Activated naive CD8-positive, alpha-beta T cell treated with anti-CD3 and anti-CD28 coated beads for 36 hours (primary cell): ENCODE data around the gene PDS5A. TPM values are rescaled to one million over a fixed set of nuclear protein-coding genes. Genes with fewer than 3 reads are reported as not detected.

Experiments
- DNase-seq: peaks from one replicate; pipeline ENCODE4 v3.0.0; 2021
- H3K27ac Mint-ChIP-seq: one replicate; pipeline ENCODE4 v1.8.0; 2022; ENCODE audit warnings: mild to moderate bottlenecking, moderate library complexity, mixed read lengths
- H3K27me3 Mint-ChIP-seq: one replicate; pipeline ENCODE4 v1.8.0; 2022; ENCODE audit warnings: mild to moderate bottlenecking, mixed read lengths
- H3K36me3 Mint-ChIP-seq: one replicate; pipeline ENCODE4 v1.8.0; 2021; ENCODE audit warnings: mild to moderate bottlenecking, mixed read lengths
- H3K4me1 Mint-ChIP-seq: one replicate; pipeline ENCODE4 v1.8.0; 2021; ENCODE audit warnings: mixed read lengths
- H3K4me3 Mint-ChIP-seq: one replicate; pipeline ENCODE4 v1.8.0; 2022; ENCODE audit warnings: mild to moderate bottlenecking, moderate library complexity, mixed read lengths
- H3K9me3 Mint-ChIP-seq: one replicate; pipeline ENCODE4 v1.8.0; 2022; ENCODE audit warnings: mixed read lengths
- total RNA-seq, 2 experiments: library from RNA; stranded (reverse); gene quantifications; one replicate each; pipeline ENCODE4 v1.2.3, GENCODE V29; 2021

The PDS5A gene
- total RNA-seq, 2 experiments from 2014 or later, result 104 to 107 TPM

DNA sequence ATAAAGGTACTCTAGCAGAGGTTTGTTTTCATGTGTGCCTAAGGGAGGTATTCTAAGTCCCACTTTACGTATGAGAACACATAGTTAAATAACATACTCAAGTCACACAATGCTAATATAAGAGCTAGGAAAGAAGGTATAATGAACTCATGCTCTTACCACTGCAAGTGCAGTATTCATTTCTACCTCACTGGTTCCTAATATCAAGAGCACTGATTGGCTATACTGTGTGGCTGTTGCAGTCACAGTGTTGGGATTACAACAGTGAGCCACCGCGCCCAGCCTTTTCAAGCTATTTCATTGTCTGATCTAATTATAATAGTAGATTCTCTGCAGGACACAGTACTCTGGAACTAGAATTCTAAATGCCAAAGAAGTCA, 84.0 kb downstream of the PDS5A start:
- H3K4me1 Mint-ChIP-seq, result no peaks in the 10 kb centered on the region
- H3K27me3 Mint-ChIP-seq, result no peaks in the 10 kb centered on the region
- H3K4me3 Mint-ChIP-seq, result no peak overlapping the region
- H3K9me3 Mint-ChIP-seq, result no peaks in the 10 kb centered on the region
- no peak overlapping the region for H3K27ac Mint-ChIP-seq
- DNase-seq, result no peak
- H3K36me3 Mint-ChIP-seq, result peaks cover 21% of the 10 kb centered on the region

DNA sequence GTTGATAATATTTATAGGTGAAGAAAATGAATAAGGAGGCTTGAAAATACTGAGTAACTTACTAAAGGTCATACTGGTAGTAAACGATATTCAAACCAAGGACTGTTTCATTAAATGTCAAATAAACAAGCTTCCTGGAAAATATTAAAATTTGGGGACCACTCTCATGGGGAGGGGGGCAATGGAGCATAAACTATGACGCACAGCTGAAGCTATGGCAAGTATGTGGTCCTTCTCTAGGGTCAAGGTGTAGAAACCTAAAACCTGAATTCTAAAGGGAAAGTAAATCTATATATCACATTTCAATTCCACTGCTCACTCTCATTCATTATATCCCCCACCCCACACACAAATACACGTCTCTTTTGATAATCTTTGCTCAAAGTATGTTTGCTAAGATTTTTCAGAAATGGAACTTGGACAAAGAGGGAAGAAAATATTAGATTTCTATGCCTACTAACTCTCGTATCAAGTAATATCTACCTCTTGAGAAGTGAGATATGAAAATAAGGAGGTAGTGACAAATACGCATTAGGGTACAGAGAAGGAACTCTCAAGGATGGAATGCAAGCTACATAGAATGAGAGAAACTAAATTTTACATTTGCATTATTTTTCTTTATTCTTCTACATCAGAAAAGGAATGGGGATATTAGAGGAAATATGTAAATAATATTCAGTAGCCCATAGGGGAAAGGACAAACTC, 84.6 kb downstream of the PDS5A start:
- Mint-ChIP-seq H3K27ac (no peak overlapping the region), H3K27me3 (no peaks in the 10 kb centered on the region), H3K36me3 (peaks cover 26% of the 10 kb centered on the region), H3K9me3 (no peaks in the 10 kb centered on the region), H3K4me3 (no peak overlapping the region), H3K4me1 (no peaks in the 10 kb centered on the region)
- DNase-seq, result no peak

DNA sequence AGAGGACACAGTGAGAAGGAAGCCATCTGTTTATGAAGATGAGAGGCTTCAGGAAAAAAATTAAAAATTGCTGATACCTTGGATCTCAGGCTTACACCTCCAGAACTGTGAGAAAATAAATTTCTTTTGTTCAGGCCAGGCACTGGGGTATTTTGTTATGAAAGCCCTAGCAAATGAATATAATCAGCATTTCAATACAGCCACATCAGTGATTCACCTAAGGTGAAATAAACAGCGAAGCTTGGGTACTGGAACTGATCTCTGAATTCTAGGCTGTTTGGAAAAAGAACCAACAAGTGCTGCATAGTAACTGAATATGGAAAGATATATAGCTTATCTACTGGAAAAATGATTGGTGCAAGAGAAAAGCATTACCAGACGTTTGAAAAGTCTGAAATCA, 88.5 kb downstream of the PDS5A start:
- no peak overlapping the region for H3K27ac Mint-ChIP-seq

DNA sequence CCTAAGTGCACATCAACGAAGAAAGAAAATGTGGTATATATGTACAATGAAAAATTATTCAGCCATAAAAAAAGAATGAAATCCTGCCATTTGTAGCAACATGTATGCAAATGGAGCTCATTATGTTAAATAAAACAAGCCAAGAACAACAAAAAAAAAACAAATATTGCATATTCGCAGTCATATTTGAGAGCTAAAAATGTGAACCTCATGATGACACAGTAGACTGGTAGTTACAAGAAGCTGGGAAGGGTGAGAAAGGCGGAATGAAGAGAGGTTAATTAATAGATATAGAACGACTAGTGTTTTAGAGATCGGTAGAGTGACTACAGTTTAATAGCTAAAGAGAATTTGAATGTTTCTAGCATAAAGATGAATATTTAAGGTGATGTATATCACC, 89.2 kb downstream of the PDS5A start:
- Mint-ChIP-seq H3K4me1 (no peaks in the 10 kb centered on the region), H3K4me3 (no peak overlapping the region), H3K27ac (no peak overlapping the region), H3K36me3 (peaks cover 44% of the 10 kb centered on the region), H3K27me3 (no peaks in the 10 kb centered on the region), H3K9me3 (no peaks in the 10 kb centered on the region)
- DNase-seq, result no peak

More for the DNA sequence above, 88.5 kb downstream of the PDS5A start:
- Mint-ChIP-seq H3K4me3 (no peak overlapping the region), H3K4me1 (no peaks in the 10 kb centered on the region), H3K9me3 (no peaks in the 10 kb centered on the region), H3K36me3 (peaks cover 44% of the 10 kb centered on the region), H3K27me3 (no peaks in the 10 kb centered on the region)
- DNase-seq, result no peak

DNA sequence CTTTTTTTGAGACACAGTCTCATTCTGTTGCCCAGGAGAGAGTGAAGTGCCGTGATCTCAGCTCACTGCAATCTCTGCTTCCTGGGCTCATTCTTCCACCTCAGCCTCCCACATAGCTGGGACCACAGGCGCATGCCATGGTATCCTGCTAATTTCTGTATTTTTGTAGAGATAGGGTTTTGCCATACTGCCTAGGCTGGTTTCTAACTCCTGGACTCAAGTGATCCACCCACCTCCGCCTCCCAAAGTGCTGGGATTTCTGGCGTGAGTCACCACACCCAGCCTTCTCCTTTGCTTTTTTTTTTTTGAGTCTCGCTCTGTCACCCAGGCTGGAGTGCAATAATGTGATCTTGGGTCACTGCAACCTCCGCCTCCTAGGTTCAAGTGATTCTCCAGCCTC, 94.1 kb downstream of the PDS5A start:
- Mint-ChIP-seq H3K4me3 (no peak overlapping the region), H3K36me3 (peaks cover 46% of the 10 kb centered on the region), H3K27me3 (no peaks in the 10 kb centered on the region), H3K27ac (no peak overlapping the region), H3K4me1 (no peaks in the 10 kb centered on the region), H3K9me3 (no peaks in the 10 kb centered on the region)
- DNase-seq, result no peak

DNA sequence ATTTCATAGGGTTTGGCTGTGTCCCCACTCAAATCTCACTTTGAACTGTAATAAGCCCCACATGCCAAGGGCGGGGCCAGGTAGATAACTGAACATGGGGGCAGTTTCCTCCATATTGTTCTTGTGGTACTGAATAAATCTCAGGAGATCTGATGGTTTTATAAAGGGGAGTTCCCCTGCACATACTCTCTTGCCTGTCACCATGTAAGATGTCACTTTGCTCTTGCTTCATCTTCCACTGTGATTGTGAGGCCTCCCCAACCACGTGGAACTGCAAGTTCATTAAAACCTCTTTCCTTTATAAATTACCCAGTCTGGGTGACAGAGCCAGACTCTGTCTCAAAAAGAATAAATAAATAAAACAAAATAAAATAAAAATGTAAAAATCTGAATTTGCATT, 95.9 kb downstream of the PDS5A start:
- Mint-ChIP-seq H3K4me3 (no peak overlapping the region), H3K36me3 (peaks cover 31% of the 10 kb centered on the region), H3K27me3 (no peaks in the 10 kb centered on the region), H3K27ac (no peak overlapping the region), H3K4me1 (no peaks in the 10 kb centered on the region), H3K9me3 (no peaks in the 10 kb centered on the region)
- no peak for DNase-seq

DNA sequence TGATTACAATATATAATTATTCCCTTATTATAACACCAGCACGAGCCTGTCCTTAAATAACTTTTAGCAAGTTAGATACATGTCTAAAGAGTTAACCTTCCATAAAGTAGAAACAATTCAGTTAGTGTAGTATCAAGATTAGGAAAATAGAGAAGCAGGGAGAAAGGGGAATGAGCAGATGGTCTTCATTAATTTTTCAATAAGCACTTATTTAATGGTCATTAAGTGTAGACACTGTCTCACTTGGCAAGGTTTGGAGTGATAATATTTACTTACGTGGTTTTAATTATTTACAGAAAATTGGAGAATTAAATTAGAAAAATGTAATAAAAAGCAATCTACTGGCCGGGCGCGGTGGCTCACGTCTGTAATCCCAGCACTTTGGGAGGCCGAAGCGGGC, 99.7 kb downstream of the PDS5A start:
- Mint-ChIP-seq H3K27ac (no peak overlapping the region), H3K36me3 (peaks cover 20% of the 10 kb centered on the region), H3K27me3 (no peaks in the 10 kb centered on the region), H3K9me3 (no peaks in the 10 kb centered on the region), H3K4me3 (no peak overlapping the region), H3K4me1 (peaks cover 16% of the 10 kb centered on the region)
- DNase-seq, result no peak

DNA sequence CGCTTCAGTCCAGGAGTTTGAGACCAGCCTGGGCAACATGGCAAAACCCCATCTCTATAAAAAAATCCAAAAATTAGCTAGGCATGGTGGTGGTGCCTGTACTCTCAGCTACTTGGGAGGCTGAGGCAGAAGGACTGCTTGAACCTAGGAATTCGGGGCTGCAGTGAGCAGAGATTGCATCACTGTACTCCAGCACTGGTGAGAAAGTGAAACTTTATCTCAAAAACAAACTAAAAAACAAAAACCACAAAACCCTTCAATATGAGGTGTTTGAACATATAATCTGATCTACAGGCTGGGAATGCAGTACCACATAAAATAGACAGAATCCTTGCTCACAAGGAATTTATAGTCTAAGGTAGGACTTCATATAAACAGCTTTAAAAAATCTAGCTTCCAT, 103.9 kb downstream of the PDS5A start:
- peaks cover 11% of the 10 kb centered on the region for H3K36me3 Mint-ChIP-seq
- H3K27me3 Mint-ChIP-seq, result no peaks in the 10 kb centered on the region
- peaks cover 16% of the 10 kb centered on the region for H3K4me1 Mint-ChIP-seq
- no peak overlapping the region for H3K4me3 Mint-ChIP-seq
- DNase-seq, result no peak
- peak overlapping the region; percentile 34 for H3K27ac Mint-ChIP-seq
- H3K9me3 Mint-ChIP-seq, result no peaks in the 10 kb centered on the region

DNA sequence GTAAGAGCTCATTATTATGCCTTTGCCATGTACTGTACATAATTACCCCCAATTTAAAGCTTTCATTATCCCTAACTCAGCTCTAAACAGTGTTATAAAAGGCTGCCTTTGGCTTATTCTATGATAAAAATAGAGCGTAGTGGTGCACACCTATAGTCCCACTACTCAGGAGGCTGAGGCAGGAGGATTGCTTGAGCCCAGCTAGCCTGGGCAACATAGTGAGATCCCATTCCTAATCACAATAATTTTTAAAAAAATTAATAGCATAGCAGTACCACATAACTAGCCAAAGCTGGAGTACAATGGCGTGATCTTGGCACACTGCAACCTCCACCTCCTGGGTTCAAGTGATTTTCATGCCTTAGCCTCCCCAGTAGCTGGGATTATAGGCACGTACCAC, 112.4 kb downstream of the PDS5A start:
- no peaks in the 10 kb centered on the region for H3K27me3 Mint-ChIP-seq
- peaks cover 11% of the 10 kb centered on the region for H3K36me3 Mint-ChIP-seq
- H3K9me3 Mint-ChIP-seq, result no peaks in the 10 kb centered on the region

DNA sequence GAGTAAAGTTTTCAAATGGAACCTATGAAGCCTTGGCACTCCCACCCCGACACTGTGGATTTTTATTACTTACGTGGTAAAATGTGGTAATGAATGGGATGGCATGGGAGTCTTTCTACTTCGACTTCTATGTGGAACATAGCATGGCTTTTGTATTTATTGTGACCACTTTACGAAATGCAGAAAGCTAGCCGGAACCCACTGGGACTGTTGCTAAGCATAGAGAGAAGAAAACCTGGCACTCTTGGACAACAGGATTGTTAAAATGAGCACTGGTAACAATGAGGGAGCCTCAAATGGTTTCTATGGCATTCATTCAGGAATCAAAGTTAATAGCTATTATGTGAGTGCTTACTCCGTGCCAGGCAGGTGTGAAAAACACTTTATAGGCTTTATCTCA, 113.3 kb downstream of the PDS5A start:
- Mint-ChIP-seq H3K27me3 (no peaks in the 10 kb centered on the region), H3K9me3 (no peaks in the 10 kb centered on the region), H3K4me3 (no peak overlapping the region), H3K27ac (no peak overlapping the region), H3K4me1 (peaks cover 2% of the 10 kb centered on the region), H3K36me3 (peaks cover 20% of the 10 kb centered on the region)
- DNase-seq, result no peak

More for the DNA sequence above, 112.4 kb downstream of the PDS5A start:
- no peak overlapping the region for H3K27ac Mint-ChIP-seq
- no peak for DNase-seq
- peaks cover 2% of the 10 kb centered on the region for H3K4me1 Mint-ChIP-seq
- no peak overlapping the region for H3K4me3 Mint-ChIP-seq

DNA sequence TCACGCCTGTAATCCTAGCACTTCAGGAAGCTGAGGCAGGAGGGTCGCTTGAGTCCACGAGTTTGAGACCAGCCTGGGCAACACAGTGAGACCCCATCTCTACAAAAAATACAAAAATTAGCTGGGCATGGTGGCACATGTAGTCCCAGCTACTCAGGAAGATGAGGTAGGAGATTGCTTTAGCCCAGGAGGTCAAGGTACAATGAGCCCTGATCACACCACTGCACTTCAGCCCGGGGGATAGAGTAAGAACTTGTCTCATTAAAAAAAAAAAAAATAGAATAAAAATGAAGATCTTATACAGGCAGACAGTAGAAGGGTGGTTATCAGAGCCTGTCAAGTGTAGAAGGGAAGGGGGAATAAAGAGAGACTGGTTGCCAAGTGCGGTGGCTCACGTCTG, 116.9 kb downstream of the PDS5A start:
- peaks cover 4% of the 10 kb centered on the region for H3K4me1 Mint-ChIP-seq
- no peak for DNase-seq

DNA sequence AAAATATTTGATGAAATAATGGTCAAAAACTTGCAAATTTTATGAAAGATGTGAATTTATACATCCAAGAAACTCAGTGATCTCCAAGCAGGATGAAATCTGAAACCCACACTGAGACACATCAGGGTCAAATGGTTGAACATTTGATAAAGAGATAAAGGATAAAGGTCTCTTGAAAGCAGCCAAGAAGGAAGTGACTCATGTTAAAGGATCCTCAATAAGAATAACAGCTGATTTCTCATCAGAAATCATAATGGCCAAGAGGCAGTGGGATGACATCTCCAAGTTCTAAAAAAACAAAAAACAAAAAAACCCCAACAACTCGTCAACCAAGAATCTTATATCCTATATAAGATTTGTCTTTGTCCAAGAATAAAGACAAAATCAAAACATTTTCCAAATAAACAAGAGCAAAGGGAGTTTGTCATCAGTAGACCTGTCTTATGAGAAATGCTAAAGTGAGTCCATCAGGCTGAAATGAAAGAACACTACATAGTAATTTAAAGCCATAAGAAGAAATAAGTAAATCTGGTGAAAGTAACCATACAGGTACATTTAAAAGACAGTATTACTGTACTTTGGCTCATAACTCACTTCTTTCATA, 121.7 kb downstream of the PDS5A start:
- peak overlapping the region; percentile 20 for H3K27ac Mint-ChIP-seq

More for the DNA sequence above, 116.9 kb downstream of the PDS5A start:
- H3K27me3 Mint-ChIP-seq, result no peaks in the 10 kb centered on the region
- H3K36me3 Mint-ChIP-seq, result peaks cover 48% of the 10 kb centered on the region
- H3K9me3 Mint-ChIP-seq, result peaks cover 3% of the 10 kb centered on the region
- H3K27ac Mint-ChIP-seq, result no peak overlapping the region
- H3K4me3 Mint-ChIP-seq, result no peak overlapping the region

DNA sequence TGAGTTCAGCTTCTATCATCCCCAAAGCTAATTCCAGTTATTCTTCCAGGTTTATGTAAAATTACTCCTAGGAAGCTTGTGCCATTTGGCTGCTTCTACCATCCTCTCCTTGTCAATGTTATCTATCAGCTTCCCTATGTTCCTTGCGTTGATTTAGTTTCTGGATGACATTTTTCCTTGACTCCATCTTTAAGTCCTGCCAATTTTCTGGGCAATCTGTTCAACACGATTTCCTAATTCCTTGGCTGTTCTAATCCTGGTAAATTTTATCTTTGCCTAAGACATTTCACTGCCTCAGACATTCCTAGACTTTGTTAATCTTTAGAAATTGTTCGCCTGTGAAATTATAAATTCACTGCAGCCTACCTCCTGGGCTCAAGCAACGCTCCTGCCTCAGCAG, 125.1 kb downstream of the PDS5A start:
- no peak for DNase-seq
- H3K4me3 Mint-ChIP-seq, result no peak overlapping the region
- H3K27me3 Mint-ChIP-seq, result no peaks in the 10 kb centered on the region
- H3K36me3 Mint-ChIP-seq, result peaks cover 42% of the 10 kb centered on the region
- H3K4me1 Mint-ChIP-seq, result peaks cover 7% of the 10 kb centered on the region
- H3K27ac Mint-ChIP-seq, result no peak overlapping the region
- peaks cover 6% of the 10 kb centered on the region for H3K9me3 Mint-ChIP-seq

More for the DNA sequence above, 121.7 kb downstream of the PDS5A start:
- H3K27me3 Mint-ChIP-seq, result no peaks in the 10 kb centered on the region
- H3K9me3 Mint-ChIP-seq, result peaks cover 6% of the 10 kb centered on the region
- H3K36me3 Mint-ChIP-seq, result peaks cover 61% of the 10 kb centered on the region
- peaks cover 7% of the 10 kb centered on the region for H3K4me1 Mint-ChIP-seq
- H3K4me3 Mint-ChIP-seq, result no peak overlapping the region
- DNase-seq, result no peak

DNA sequence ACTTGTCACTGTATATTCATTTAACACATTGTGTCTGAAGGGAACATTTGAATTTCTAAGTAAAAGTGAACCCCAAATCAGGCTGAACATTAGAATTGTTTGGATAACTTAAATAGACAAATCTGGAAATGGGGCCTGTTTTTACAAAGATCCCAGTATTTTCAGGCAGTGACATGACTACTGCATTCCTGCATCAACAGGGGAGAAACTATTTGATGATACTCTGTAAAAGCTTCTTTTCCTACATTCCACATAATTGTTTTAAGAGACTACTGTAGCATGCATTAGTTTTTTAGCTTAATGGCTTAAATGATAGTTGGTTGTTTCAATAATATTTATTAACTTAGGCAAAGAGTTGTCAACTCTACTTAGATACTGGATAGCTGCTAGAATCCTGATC, 127.0 kb downstream of the PDS5A start:
- H3K27ac Mint-ChIP-seq, result no peak overlapping the region
- no peak overlapping the region for H3K4me3 Mint-ChIP-seq
- DNase-seq, result no peak
- H3K27me3 Mint-ChIP-seq, result no peaks in the 10 kb centered on the region
- H3K9me3 Mint-ChIP-seq, result peaks cover 2% of the 10 kb centered on the region
- H3K36me3 Mint-ChIP-seq, result peaks cover 23% of the 10 kb centered on the region
- H3K4me1 Mint-ChIP-seq, result peaks cover 2% of the 10 kb centered on the region

DNA sequence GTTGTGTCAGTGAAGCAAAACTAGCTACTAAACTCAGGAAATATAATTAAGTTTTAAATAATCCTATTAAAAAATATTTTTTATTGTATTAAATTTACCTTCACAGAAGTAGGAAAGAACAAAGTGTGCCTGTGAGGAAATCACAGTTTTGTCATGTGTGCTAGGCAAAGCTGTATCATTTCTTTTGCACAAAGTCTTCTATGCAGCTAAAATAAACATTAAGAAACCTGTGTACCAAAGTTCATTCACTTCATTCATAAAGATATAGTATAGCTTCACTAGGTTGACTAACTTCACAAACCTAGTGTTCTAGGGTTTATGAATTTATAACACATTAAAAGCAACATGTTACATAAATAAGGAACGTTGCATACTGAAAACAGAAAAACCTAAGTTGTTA, 131.0 kb downstream of the PDS5A start:
- Mint-ChIP-seq H3K27me3 (no peaks in the 10 kb centered on the region), H3K4me1 (no peaks in the 10 kb centered on the region), H3K27ac (no peak overlapping the region), H3K4me3 (no peak overlapping the region), H3K9me3 (no peaks in the 10 kb centered on the region), H3K36me3 (peaks cover 10% of the 10 kb centered on the region)
- no peak for DNase-seq

DNA sequence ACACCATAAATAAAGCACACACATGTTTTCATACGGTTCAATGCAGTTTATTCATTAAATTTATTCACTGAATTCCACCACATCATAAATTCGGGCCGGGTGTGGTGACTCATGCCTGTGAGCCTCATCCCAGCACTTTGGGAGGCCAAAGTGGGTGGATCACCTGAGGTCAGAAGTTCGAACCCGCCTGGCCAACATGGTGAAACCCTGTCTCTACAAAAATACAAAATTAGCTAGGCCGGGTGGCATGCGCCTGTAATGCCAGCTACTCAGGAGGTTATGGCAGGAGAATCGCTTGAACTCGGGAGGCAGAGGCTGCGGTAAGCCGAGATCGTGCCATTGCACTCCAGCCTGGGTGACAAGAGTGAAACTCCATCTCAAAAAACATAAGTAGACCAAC, 131.6 kb downstream of the PDS5A start:
- H3K36me3 Mint-ChIP-seq, result peaks cover 11% of the 10 kb centered on the region
- no peak overlapping the region for H3K4me3 Mint-ChIP-seq
- no peaks in the 10 kb centered on the region for H3K27me3 Mint-ChIP-seq
- H3K4me1 Mint-ChIP-seq, result no peaks in the 10 kb centered on the region
- no peaks in the 10 kb centered on the region for H3K9me3 Mint-ChIP-seq
- H3K27ac Mint-ChIP-seq, result no peak overlapping the region
- DNase-seq, result no peak
